Right atrium auricular region (tissue), 2 donors: ENCODE data around the gene TXNRD1. TPM values are rescaled to one million over a fixed set of nuclear protein-coding genes. Genes with fewer than 3 reads are reported as not detected.

ENCODE experiments used
- DNase-seq: peaks from one replicate; pipeline ENCODE4 v3.0.0-alpha.2; 2019; ENCODE audit warnings: low spot score
- H3K27ac ChIP-seq, 2 donors: fragments of 200-600 bp; sonication (generic); 1 replicate in 1 of 2; 2 replicates in 1 of 2; pipeline ENCODE4 v1.5.1; 2016 to 2019
- H3K27me3 ChIP-seq, 2 donors: fragments of 200-600 bp; sonication (generic); one replicate each; pipeline versions ENCODE4 v1.5.1 to v1.6.0; 2017 to 2019
- H3K36me3 ChIP-seq: fragments of 200-600 bp; sonication (generic); one replicate; pipeline ENCODE4 v1.5.1; 2016
- H3K4me1 ChIP-seq, 2 donors: fragments of 200-600 bp; sonication (generic); one replicate each; pipeline versions ENCODE4 v1.5.1 to v1.6.0; 2017 to 2019
- H3K4me3 ChIP-seq, 2 donors: fragments of 200-600 bp; sonication (generic); 1 replicate in 1 of 2; 2 replicates in 1 of 2; pipeline ENCODE4 v1.5.1; 2017 to 2019; ENCODE audit warnings: mild to moderate bottlenecking in 1 of 2, moderate library complexity in 1 of 2
- H3K9me3 ChIP-seq, 2 donors: fragments of 200-600 bp; sonication (generic); one replicate each; pipeline ENCODE4 v1.5.1; 2019
- total RNA-seq, 2 donors: library from RNA; depleted of rRNA; stranded (reverse); fragments of >200 nt; gene quantifications; one replicate each; pipeline ENCODE4 v1.1.0, GENCODE V29; 2016
- TF ChIP-seq, protein P1 (sequence below), 2 donors: fragments of 200-600 bp; sonication (generic); IDR thresholded peaks; one replicate each; pipeline ENCODE4 v1.5.1; 2019; ENCODE audit warnings: antibody characterized with exemption in 2 of 2

Gene TXNRD1
- total RNA-seq, 2 donors from 2014 or later = 191 to 286 TPM

- peaks cover 99% of the 10 kb centered on the region for H3K36me3 ChIP-seq
- no peak overlapping the region for H3K4me3 ChIP-seq
- H3K27me3 ChIP-seq = no peaks in the 10 kb centered on the region
- H3K27ac ChIP-seq = no peak overlapping the region
- no peaks in the 10 kb centered on the region for H3K4me1 ChIP-seq
- DNase-seq = no peak
- TF ChIP-seq, protein P1, sequence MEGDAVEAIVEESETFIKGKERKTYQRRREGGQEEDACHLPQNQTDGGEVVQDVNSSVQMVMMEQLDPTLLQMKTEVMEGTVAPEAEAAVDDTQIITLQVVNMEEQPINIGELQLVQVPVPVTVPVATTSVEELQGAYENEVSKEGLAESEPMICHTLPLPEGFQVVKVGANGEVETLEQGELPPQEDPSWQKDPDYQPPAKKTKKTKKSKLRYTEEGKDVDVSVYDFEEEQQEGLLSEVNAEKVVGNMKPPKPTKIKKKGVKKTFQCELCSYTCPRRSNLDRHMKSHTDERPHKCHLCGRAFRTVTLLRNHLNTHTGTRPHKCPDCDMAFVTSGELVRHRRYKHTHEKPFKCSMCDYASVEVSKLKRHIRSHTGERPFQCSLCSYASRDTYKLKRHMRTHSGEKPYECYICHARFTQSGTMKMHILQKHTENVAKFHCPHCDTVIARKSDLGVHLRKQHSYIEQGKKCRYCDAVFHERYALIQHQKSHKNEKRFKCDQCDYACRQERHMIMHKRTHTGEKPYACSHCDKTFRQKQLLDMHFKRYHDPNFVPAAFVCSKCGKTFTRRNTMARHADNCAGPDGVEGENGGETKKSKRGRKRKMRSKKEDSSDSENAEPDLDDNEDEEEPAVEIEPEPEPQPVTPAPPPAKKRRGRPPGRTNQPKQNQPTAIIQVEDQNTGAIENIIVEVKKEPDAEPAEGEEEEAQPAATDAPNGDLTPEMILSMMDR (IDR thresholded peaks at IDR 0.05) = no peak
- H3K9me3 ChIP-seq = no peaks in the 10 kb centered on the region
These were observed 101.4 kb downstream of the TXNRD1 start for GRCh38 chr12:104316936-104317335.

DNA sequence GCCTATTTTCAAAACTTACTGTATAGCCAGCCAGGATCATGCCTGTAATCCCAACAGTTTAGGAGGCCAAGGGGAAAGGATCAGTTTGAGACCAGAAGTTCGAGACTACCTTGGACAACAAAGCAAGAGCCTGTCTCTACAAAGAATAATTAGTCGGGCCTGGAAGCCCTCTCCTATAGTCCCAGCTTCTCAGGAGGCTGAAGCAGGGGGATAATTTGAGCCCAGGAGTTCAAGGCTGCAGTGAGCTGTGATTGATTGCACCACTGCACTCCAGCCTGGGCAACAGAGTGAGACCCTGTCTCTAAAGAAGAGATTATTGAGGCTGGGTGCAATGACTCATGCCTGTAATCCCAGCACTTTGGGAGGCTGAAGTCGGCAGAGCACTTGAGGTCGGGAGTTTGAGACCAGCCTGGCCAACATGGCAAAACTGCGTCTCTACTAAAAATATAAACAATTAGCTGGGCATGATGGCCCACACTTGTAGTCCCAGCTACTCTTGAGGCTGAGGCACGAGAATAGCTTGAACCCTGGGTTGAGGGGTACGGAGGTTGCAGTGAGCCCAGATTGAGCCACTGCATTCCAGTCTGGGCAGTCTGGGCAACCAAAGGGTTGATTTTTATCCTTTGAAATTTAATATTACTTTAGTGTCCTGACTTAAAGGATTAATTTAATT lies 102.1 kb downstream of the TXNRD1 start:
- Histone ChIP-seq H3K27ac (no peak overlapping the region), H3K9me3 (no peaks in the 10 kb centered on the region), H3K36me3 (peaks cover 99% of the 10 kb centered on the region), H3K27me3 (no peaks in the 10 kb centered on the region), H3K4me1 (no peaks in the 10 kb centered on the region), H3K4me3 (no peak overlapping the region)
- TF ChIP-seq, protein P1 (IDR thresholded peaks at IDR 0.05) = no peak
- DNase-seq = no peak

DNA sequence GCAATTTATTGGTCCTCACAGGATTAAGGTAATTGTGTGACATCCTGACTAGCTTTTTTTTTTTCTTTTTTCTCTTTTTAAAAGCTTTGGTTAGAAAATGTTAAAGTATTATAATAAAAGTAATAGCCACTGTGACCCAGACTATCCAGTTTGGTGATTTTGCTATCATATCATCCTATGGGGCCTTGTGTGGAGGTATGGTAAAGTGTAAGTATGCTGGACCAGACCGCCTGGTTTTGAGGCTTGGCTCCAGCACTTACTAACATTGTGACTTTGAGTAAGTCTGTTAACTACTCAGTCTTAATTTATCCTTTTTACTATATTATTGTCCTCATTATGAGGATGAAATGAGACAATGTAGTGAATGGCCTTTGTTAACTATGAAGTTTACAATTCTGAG lies 103.4 kb downstream of the TXNRD1 start:
- no peak overlapping the region for H3K27ac ChIP-seq
- no peak for DNase-seq
- H3K9me3 ChIP-seq = no peaks in the 10 kb centered on the region
- no peaks in the 10 kb centered on the region for H3K4me1 ChIP-seq
- TF ChIP-seq, protein P1 (IDR thresholded peaks at IDR 0.05) = no peak
- peaks cover 90% of the 10 kb centered on the region for H3K36me3 ChIP-seq
- H3K27me3 ChIP-seq = no peaks in the 10 kb centered on the region
- no peak overlapping the region for H3K4me3 ChIP-seq

- TF ChIP-seq, protein P1 (IDR thresholded peaks at IDR 0.05) = no peak
- Histone ChIP-seq H3K36me3 (peaks cover 90% of the 10 kb centered on the region), H3K27ac (no peak overlapping the region), H3K9me3 (no peaks in the 10 kb centered on the region), H3K4me1 (no peaks in the 10 kb centered on the region), H3K27me3 (no peaks in the 10 kb centered on the region), H3K4me3 (no peak overlapping the region)
- no peak for DNase-seq
These were observed 104.5 kb downstream of the TXNRD1 start for GRCh38 chr12:104319918-104320626.

DNA sequence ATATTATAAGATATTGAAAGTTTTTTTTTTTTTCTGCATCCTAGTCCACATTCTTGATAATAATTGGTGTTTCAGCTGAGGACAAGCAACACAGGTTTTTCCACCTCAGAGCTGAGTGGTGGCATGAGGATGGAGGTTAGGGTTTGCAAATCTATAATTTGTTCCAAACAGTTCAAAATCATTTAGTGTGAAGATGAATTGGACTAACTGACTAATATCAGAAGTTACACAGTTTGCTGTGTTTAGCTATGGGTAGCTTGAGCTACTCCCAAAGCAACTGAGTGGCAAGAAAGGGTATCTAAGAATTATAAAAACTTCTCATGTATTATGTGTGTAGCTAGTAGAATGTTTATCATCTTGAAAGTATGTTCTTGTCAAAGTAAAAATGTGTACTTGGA lies 105.0 kb downstream of the TXNRD1 start:
- TF ChIP-seq, protein P1 (IDR thresholded peaks at IDR 0.05) = no peak
- no peaks in the 10 kb centered on the region for H3K4me1 ChIP-seq
- no peak for DNase-seq
- H3K4me3 ChIP-seq = no peak overlapping the region
- no peak overlapping the region for H3K27ac ChIP-seq
- peaks cover 90% of the 10 kb centered on the region for H3K36me3 ChIP-seq
- H3K9me3 ChIP-seq = no peaks in the 10 kb centered on the region
- no peaks in the 10 kb centered on the region for H3K27me3 ChIP-seq
